SW 1271 (cell line): ENCODE measurements around the gene PHIP.
"Not testable (repeated sequence)": the region's sequence is repeated elsewhere in the genome, so short reads cannot be mapped to it uniquely, and the experiment has no call there.

Experiments
- DNase-seq, 2 experiments: peaks; one replicate each; lab custom pipeline; 2025; lab: John Stamatoyannopoulos, UW

The PHIP gene

DNA sequence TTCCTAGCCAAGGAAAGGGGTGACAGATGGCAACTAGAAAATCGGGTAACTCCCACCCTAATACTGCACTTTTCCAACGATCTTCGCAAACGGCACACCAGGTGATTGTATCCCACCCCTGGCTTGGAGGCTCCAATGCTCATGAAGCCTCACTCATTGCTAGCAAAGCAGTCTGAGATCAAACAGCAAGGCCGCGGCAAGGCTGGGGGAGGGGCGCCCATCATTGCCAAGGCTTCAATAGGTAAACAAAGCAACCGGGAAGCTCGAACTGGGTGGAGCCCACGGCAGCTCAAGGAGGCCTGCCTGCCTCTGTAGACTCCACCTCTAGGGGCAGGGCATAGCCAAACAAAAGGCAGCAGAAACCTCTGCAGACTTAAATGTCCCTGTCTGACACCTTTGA is 156.9 kb downstream of the PHIP start:
- not testable (repeated sequence) for DNase-seq

DNA sequence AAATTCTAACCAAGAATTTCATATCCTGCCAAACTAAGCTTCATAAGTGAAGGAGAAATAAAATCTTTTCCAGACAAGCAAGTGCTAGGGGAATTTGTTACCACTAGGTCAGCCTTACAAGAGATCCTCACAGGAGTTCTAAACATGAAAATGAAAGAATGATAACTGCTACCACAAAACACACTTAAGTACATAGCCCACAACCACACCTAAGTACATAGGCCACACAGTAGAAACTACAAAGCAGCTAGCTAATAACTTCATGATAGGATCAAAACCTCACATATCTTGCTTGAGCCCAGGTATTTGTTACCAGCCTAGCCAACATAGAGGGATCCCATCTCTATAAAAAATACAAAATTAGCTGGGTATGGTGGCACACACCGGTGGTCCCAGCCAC is 160.3 kb downstream of the PHIP start:
- no peak for DNase-seq

DNA sequence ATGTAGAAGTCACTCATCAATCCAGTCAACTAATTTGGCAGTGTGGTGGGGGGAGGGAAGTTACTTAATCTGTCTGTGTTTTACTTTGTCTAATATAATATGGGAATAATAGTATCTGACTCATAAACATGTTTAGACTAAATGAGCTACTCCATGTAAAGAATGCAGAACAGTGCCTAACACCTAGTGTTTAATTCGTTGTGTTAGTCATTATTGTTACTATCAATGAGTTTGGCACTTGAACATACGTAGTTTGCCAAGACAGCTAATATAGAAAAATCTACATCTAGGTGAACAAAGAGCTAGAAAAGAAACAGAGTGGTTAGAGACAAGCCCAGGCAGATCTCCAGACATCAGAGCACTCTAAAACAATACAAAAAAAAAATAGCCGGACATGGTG is 161.6 kb downstream of the PHIP start:
- no peak for DNase-seq

DNA sequence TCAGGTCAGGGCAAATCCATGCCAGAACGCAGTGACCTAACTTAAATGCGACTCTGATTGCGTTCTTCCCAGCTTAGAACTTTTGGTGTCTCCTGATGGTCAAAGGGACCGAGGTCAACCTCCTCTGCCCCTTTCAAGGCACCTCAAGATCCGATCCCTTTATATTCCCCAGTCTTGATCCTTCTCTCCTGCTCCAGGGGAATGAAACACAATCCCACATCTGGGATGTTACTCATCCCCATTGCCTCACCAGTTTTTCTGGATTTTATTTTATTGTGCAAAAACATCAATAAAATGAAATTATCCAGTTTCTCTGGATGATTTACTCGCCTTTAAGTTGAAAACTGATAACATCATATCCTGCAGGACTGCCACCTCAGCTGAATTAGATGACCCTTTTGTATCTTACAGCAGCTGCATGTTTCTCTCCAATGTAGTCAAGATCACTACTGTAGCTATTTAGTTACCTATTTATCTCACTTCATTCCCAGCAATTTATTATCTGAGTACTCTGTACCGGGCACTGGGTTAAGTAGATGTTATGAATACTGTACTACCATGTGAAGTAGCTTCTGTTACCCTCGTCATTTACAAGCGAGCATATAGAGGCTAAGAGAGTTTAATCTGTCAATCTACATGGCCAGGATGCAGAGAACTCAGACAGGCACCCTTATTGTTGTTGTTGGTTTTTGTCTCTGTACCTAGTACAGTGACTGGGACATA is 166.7 kb downstream of the PHIP start:
- no peak for DNase-seq

DNA sequence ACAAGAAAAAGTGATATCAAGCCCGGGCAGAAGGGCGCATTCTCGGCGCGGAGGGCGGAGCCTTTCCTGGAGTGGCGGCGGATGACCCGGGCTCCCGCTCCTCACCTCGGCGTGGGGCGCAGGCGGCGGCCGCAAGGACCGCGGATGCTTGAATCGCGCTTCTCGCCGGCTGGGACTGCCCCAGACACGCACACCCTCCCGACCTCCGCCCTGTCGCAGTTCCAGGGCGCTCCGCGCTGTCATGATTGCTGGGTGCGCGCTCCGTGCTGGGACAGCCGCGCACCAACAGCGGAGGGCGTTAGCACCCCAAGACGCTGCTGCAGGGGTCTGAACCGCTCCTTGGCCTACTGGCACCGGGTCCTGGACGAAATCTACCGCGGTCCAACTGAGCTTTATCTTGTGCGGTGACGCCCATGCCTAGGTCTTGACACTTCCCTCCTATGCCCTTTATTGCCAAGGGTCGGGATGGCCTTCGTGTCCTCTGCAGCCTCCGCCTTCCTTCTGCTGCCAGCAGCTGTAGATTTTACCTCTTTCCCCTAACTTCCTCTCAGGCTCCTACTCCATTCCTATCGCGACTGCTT is 167.4 kb downstream of the PHIP start:
- DNase-seq = no peak

DNA sequence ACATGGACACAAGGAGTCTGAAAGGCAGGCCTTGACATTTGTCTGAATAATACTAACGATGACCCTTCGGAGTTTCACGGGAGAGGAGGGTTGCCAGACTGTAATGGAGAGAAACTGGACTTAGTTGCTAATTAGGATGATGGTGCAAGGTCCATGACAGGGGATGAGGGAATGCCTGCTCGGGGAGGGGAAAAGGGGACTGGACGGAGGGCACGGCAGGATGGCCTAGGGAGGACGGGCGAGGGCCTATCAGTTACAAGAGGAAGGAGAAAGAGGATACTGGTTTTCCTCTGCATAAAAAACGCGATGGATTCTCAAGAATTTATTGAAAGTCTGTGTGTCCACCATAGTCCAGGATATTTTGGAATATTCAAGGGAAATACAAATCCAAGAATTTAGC is 168.0 kb downstream of the PHIP start:
- DNase-seq = no peak

DNA sequence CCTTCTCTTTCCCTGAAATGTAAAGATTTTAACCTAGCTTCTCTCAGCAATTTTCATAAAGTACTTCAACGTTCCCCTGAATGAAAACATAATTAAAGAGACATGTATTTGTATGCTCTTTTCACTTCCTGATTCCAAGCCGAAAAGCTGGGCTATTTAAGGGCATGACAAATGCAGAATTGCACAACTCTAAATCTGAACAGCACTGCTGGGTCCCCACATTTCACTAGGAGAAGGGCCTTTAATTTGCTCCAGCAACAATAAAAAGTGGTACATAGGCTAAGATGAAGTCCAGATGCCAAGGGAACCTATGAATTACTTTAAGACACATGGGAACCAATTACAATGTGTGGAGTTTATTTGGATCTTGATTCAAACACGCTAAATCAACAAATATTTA is 168.7 kb downstream of the PHIP start:
- DNase-seq = no peak

DNA sequence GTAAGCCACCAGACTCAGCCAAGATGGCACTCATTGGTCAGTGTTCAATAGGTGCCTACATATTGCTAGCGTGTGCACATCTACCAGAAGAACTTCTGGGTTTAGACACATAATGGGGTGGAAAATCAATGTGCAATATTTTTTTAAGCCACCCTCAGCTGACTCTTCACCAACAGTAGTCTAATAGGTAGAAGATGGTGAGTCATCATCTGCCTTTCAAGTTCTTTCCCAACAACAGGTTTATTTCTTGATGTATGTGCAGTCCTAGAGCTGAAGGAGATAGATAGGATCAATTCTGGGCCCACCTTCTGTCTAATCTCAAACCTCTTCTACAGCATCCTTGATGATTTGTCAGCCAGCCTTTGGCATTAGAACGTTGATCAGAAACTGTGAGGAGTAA is 169.4 kb downstream of the PHIP start:
- no peak for DNase-seq

DNA sequence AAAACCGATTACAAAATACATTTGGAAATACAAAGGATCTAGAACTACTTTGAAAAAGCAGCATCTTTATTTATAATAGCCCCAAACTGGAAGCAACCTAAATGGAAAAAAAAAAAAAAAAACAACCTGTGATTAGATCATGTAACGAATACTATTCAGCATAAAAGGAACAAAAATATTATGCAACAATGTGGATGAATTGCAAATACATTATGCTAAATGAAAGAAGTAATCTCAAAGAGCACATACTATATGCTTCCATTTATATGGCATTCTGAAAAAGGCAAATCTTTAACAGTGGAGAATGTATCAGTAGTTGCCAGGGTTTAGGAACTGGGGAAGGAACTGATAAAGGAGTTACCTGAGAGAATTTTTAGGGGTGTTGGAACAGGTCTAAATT is 181.8 kb downstream of the PHIP start:
- DNase-seq = no peak

DNA sequence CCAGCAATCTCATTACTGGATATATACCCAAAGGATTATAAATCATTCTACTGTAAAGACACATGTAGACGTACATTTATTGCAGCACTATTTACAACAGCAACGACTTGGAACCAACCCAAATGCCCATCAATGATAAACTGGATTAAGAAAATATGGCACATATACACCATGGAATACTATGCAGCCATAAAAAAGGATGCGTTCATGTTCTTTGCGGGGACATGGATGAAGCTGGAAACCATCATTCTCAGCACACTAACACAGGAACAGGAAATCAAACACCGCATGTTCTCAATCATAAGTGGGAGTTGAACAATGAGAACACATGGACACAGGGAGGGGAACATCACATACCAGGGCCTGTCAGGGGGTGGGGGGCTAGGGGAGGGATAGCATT is 188.2 kb downstream of the PHIP start:
- DNase-seq = not testable (repeated sequence)
